NCI-H2227 (cell line): Measurements from ENCODE around the gene FIGLA.
"Not testable (repeated sequence)": the region's sequence is repeated elsewhere in the genome, so short reads cannot be mapped to it uniquely, and the experiment has no call there.

Source experiments
- DNase-seq: peaks from one replicate; lab custom pipeline; 2025; ENCODE audit not compliant: unreplicated experiment; lab: John Stamatoyannopoulos, UW

FIGLA gene

DNA sequence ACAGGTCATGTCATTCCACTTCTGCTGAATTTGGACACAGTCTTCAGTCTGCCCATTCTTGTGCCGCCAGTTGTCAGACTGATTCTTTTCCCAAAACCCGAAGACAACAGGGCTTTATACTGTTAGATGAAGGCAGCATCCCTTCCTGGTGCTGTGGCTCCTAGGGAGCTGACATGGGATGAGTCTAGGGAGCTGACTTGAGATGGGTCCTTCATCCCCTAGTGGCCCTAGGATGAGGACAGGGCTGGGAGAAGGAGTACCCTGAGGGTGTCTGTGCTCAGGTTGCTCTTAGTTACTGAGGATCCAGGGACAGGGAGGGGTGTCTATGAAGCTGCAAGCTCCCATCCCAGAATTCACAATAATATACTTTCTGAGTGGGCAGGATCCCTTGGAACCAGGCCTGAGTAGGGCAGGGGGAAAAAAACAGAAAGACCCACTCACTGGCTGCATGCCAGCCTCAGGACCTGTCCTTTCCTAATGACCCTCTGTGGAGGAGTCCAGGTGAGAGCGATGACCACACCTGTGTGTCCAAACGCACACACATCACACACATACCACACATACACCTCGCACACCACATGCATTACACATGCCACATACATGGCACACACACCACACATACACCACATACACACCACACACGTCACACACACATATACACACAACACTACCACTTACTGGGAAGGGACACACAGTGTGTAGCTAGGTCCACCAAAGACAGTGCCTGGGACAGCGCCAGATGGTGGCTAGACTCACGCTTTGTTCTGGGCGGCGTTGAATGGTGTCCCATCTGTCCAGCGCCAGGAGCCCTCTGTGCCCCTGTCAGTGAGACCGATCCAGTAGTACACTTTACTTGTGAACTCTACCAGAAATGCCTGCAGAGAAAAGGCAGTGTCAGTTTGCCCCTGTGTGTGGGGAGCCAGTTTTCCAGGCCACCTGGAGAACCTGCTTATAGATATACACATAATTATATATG, 18.8 kb upstream of the FIGLA start:
- DNase-seq, result no peak

GRCh38 chr2:70807828-70808118, 17.3 kb upstream of the FIGLA start:
- DNase-seq, result no peak

DNA sequence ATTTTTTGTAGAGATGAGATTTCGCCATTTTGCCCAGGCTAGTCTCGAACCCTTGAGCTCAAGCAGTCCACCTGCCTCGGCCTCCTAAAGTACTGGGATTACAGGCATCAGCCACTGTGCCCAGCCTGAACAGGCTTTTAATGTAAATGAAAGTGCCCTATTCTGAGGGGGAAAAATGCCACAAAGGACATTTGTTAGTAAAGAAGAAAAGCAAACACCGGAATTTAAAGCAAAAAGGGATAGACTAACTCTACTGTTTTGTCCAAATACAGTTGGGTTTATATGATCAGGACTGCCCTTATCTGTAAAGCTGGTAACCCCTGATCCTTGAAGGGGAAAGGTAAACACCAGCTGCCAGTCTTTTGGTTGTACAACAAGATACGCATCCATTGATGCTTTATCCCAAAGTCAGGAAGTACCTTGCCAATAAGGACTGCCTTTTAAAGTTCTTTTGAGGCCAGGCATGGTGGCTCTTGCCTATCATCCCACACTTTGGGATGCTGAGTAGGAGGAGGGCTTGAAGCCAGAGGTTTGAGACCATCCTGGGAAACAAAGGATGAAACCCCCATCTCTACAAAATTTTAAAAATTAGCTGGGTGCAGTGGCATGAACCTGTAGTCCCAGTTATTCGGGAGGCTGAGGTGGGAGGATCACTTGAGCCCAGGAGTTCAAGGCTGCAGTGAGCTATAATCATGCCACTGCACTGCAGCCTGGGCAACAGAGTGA, 16.8 kb upstream of the FIGLA start:
- DNase-seq, result no peak

DNA sequence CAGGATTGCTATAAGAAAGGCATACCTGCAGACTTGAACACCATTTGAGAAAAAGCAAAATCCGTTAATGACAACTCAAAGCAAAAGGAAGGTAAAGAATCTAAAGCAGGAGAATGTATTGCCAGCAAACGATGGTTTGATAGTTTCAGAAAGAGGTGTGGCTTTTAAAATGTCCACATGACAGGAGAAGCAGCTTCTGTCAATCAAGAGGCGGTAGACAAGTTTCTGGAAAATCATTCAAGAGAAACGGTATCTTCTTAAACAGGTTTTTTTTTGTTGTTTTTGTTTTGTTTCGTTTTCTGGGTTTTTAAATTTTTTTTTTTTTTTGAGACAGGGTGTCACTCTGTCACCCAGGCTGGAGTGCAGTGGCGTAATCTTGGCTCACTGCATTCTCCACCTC, 16.2 kb upstream of the FIGLA start:
- no peak for DNase-seq

GRCh38 chr2:70806013-70806412, 15.6 kb upstream of the FIGLA start:
- peak; percentile 77 for DNase-seq

DNA sequence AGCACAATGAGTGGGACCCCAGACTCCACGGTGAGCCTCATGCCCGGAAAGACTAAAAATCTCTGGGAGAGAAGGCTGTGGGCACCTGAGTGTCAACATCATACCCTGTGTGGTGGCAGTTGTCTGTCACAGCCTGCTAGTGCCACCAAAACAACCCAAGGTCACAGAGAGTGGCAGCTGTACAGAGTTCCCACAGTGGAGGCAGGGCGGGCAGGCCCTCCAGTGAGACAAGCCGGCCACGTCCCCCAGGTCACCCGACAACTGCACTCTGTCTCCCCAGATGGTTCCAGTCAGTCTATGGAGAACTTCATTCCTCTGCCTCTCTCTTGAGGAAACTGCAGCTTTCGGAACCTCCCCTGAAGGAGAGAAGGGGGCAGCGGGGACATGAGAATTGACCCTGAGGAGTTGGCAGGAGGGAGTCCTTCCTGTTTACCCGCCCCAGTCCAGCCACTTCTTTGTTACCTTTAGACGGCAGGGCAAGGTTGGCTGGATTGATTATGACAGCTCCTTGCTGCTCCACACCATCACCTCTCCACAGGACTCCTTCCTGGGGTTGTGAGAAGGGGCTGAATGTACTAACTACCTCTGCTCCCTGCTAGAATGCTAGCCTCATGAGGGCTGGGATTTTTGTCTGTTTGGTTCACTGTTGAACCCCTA, 11.3 kb upstream of the FIGLA start:
- no peak for DNase-seq

- no peak for DNase-seq
Observed at GRCh38 chr2:70799706-70800105, 9.3 kb upstream of the FIGLA start.

DNA sequence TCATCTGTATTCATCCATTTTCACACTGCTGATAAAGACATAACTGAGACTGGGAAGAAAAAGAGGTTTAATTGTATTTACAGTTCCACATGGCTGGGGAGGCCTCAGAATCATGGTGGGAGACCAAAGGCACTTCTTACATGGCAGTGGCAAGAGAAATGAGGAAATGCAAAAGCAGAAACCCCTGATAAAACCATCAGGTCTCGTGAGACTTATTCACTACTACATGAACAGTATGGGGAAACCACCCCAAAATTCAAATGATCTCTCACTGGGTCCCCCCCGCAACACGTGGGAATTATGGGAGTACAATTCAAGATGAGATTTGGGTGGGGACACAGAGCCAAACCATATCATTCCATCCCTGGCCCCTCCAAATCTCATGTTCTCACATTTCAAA, 7.6 kb upstream of the FIGLA start:
- DNase-seq, result not testable (repeated sequence)

DNA sequence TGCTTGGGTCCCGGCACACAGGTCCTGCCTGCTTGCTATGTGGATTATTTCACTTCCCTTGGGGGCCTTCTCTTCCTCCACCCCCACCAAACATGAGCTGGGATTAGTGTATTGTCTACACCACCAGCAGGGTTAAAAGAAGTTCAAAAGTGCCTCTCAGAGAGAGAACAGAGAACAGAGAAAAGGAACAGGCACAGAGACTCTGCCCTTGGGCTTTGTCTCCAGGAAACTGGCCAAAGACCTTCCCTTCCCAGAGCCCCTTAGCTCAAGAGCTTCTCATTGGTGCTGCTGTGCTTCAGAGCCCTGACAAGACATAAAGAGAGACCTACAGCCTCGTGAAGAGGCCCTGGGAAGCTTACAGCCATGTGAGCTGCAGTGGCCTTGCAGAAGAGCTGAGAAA, 7.1 kb upstream of the FIGLA start:
- DNase-seq, result no peak

- DNase-seq, result no peak
Observed at GRCh38 chr2:70796262-70796661, 5.8 kb upstream of the FIGLA start.

GRCh38 chr2:70795164-70795995, 4.9 kb upstream of the FIGLA start:
- DNase-seq, result no peak

DNA sequence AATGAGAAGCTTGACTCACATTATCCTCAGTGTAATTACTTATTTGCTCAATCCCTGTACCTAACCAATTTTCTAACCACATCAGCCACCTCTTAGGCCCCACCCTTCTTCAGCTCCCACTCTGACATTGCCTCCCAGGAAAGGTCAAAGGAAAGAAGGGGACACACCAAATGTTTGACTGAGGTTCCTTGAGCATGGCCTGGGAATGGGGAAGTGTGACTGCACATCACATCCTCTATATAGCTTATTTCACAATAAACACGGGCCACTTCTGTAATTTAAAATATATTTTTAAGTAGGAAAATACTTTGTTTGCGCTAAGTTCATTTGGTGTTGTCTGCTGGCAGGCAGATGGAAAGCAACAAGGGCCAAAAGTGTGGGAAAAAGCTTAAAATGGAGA, 3.0 kb upstream of the FIGLA start:
- no peak for DNase-seq

GRCh38 chr2:70789304-70790135, 923 bp downstream of the FIGLA start:
- peak; percentile 78 for DNase-seq

- DNase-seq, result peak; percentile 43
Observed at GRCh38 chr2:70785137-70785911, 5.1 kb downstream of the FIGLA start.

DNA sequence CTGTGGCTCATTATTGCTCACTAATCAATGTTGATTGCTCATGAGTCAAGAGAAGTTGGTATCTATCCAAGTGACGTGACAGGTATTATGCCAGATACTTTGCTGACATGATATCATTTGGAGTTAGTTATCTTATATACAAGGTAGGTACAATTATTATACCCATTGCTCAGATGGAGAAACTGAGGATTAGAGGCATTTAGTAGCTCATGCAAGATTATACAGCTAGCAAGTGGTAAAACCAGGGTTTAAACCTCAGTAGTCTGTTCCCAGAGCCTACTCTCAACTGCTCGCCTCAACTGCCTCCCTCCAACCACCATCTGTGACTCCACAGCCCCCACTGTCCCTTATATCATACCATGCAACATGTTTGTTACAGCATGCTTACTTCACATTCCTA, 6.1 kb downstream of the FIGLA start:
- DNase-seq, result no peak

DNA sequence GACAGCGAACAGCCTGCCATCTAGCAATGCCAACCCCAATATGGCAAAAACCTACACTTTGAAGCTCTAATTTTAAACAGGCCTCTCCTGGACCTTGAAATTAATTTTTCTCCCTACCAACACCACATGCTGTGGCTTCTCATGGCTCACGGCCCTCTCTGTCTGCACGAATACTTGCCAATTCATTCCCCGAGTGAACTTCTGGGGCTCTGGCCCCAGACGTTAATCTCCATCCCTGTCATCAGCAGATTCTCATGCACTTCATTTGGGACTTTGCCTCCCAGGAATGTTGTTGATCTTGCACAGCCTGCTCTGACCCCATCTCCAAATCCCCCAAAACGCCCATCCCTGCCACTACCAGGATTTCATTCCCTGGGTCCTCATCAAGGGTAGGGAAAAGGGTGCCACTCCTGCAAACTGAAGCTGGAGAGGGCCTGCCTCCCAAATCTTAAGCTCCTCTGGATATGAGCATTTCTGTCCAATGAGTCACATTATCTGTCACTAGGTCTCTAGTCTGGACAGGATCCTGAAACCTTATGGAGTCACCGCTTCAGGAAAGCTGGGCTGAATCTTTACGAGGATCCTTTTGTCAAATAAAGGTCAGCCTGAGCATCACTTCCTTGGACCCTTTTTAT, 10.4 kb downstream of the FIGLA start:
- no peak for DNase-seq

GRCh38 chr2:70779491-70779890, 11.0 kb downstream of the FIGLA start:
- DNase-seq, result no peak

DNA sequence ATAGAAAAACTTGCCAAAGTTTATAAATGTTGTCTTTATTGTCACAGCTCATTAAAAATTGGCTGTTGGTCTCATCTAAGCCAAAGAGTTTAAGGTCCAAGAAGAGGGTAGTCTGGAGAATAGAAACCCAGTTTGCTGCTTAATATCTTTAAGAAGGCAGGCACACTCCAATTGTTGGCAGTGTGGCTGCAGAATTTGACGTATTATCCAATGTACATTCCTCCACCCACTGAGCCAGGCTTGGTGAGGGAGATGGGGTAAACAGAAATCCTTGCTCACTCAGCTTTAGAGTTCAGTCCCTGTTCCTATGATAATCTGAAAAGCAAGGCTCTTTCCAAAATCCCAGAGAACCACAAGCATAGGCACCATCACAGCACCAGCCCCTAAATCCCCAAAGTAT, 11.8 kb downstream of the FIGLA start:
- no peak for DNase-seq

DNA sequence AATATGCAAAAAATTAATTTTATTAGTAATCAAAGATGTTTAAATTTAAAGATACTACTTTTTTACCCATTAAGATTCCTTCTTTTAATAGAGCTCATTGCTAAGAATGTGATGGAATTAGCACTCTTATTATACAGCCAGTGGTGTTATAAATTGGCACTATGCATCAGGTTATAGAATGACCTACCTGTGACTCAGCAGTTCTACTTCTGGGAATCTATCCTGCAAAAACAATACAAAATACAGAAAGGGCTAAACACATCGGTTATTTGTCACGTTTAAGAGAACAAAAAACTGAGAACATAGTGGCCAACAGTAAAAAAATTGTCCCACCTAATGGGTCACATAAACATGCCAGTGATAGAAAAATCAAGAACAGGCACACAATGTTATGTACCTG, 13.0 kb downstream of the FIGLA start:
- DNase-seq, result no peak
